HepG2 (cell line): ENCODE measurements around the gene ADH1B. TPM values are rescaled to one million over a fixed set of nuclear protein-coding genes. Genes with fewer than 3 reads are reported as not detected.

Source experiments
- ATAC-seq: fragments of 200-7000 bp; cut with Tn5 transposase; 3 replicates; pipeline ENCODE4 v1.9.1; 2020; ENCODE audit warnings: mild to moderate bottlenecking, moderate library complexity
- BruUV-seq: library from RNA; stranded (reverse); fragments of 400-500 nt; replicated peaks from 2 replicates; lab custom pipeline; 2021; lab: Mats Ljungman, UMichigan
- CTCF ChIA-PET: fragments of 300-600 bp; formaldehyde crosslinking; extraction: SDS; loops from one replicate; lab custom pipeline; 2021; ENCODE audit warnings: low total read pairs, inconsistent platforms, low intra/inter-chr PET ratio; lab: Yijun Ruan, JAX
- POLR2A ChIA-PET: fragments of 350-600 bp; sonication (Branson Sonifier 250); formaldehyde crosslinking; loops from one replicate; lab custom pipeline; 2020; ENCODE audit warnings: antibody characterized with exemption, inconsistent platforms; lab: Yijun Ruan, JAX
- DNase-seq: peaks from one replicate; pipeline ENCODE4 v3.0.0-alpha.2; 2015; ENCODE audit warnings: low spot score
- FAIRE-seq: peaks from 3 replicates; lab custom pipeline; 2011; peaks lifted over from hg19 to GRCh38; lab: Jason Lieb, UNC
- H2AFZ ChIP-seq: one replicate; pipeline ENCODE4 v1.6.1; 2011; ENCODE audit warnings: low read length, inconsistent platforms
- H3K27ac ChIP-seq: fragments of 300-600 bp; 3 replicates; pipeline ENCODE4 v1.8.0; 2011; ENCODE audit warnings: mixed run types, mild to moderate bottlenecking, mixed read lengths, low read length, inconsistent platforms; ENCODE audit not compliant: insufficient read depth; ENCODE audit errors: extremely low read length
- H3K27me3 ChIP-seq, 2 experiments: fragments of 200-600 bp in 1 of 2; 2 replicates in 1 of 2; 3 replicates in 1 of 2; pipeline versions ENCODE4 v1.6.0 to v1.8.0; 2011; ENCODE audit warnings: low read length in 2 of 2, mild to moderate bottlenecking in 2 of 2, moderate library complexity in 2 of 2, inconsistent platforms in 1 of 2; ENCODE audit not compliant: insufficient read depth in 2 of 2, control insufficient read depth in 1 of 2
- H3K36me3 ChIP-seq, 2 experiments: fragments of 200-600 bp in 1 of 2; replicated peaks in 1 of 2; 2 replicates in 1 of 2; 3 replicates in 1 of 2; pipeline versions ENCODE4 v1.5.1 to v1.8.0; 2011; ENCODE audit warnings: low read length in 2 of 2, inconsistent platforms in 1 of 2; ENCODE audit not compliant: insufficient read depth in 2 of 2, control insufficient read depth in 1 of 2
- H3K4me1 ChIP-seq: 2 replicates; pipeline ENCODE4 v1.5.1; 2012; ENCODE audit warnings: low read length, inconsistent platforms; ENCODE audit not compliant: insufficient read depth
- H3K4me2 ChIP-seq: 2 replicates; pipeline ENCODE4 v1.6.0; 2011; ENCODE audit warnings: low read depth, low read length, inconsistent platforms
- H3K4me3 ChIP-seq, 3 experiments: fragments of 200-600 bp in 1 of 3; sonication (generic), shearing (Covaris generic) in 1 of 3; replicated peaks in 1 of 3; 2 replicates each; pipeline ENCODE4 v1.5.1; 2011 to 2016; ENCODE audit warnings: low read length in 3 of 3, inconsistent platforms in 2 of 3, low read depth in 2 of 3, mild to moderate bottlenecking in 2 of 3, control low read depth in 1 of 3, mixed read lengths in 1 of 3; ENCODE audit not compliant: insufficient read depth in 1 of 3
- H3K79me2 ChIP-seq: one replicate; pipeline ENCODE4 v1.6.1; 2011; ENCODE audit warnings: low read length, inconsistent platforms; ENCODE audit not compliant: insufficient read depth
- H3K9ac ChIP-seq: 2 replicates; pipeline ENCODE4 v1.6.0; 2011; ENCODE audit warnings: mild to moderate bottlenecking, low read depth, low read length, inconsistent platforms; ENCODE audit not compliant: insufficient read depth
- H3K9me3 ChIP-seq: 2 replicates; pipeline ENCODE4 v1.5.1; 2012; ENCODE audit warnings: mild to moderate bottlenecking, low read length
- H4K20me1 ChIP-seq: 2 replicates; pipeline ENCODE4 v1.6.0; 2011; ENCODE audit warnings: inconsistent platforms, mild to moderate bottlenecking, low read length, moderate library complexity; ENCODE audit not compliant: insufficient read depth
- ADNP ChIP-seq: sonication (generic); formaldehyde crosslinking; IDR thresholded peaks from 2 replicates; pipeline ENCODE4 v1.4.0; 2020; ENCODE audit warnings: missing genetic modification reagents
- ARNT ChIP-seq: fragments of 450-650 bp; IDR thresholded peaks from 2 replicates; pipeline ENCODE4 v1.6.1; 2017
- CEBPG ChIP-seq: IDR thresholded peaks from 2 replicates; pipeline ENCODE4 v1.6.1; 2016
- ETV5 ChIP-seq: IDR thresholded peaks from 2 replicates; pipeline ENCODE4 v1.6.1; 2018; ENCODE audit warnings: missing biosample characterization, missing genetic modification reagents, inconsistent platforms, borderline replicate concordance
- HOXD1 ChIP-seq: sonication (generic); formaldehyde crosslinking; IDR thresholded peaks from 2 replicates; pipeline ENCODE4 v1.5.0; 2020; ENCODE audit warnings: missing genetic modification reagents
- MIER3 ChIP-seq: IDR thresholded peaks from 2 replicates; pipeline ENCODE4 v1.6.1; 2016; ENCODE audit warnings: missing compliant biosample characterization, borderline replicate concordance
- MTA1 ChIP-seq: sonication (generic); formaldehyde crosslinking; IDR thresholded peaks from 2 replicates; pipeline ENCODE4 v1.4.0; 2020; ENCODE audit warnings: missing genetic modification reagents, mild to moderate bottlenecking, borderline replicate concordance
- NBN ChIP-seq: fragments of 450-650 bp; conservative IDR thresholded peaks from 2 replicates; pipeline ENCODE4 v1.6.1; 2017
- NR1H2 ChIP-seq: sonication (generic); formaldehyde crosslinking; IDR thresholded peaks from 2 replicates; pipeline ENCODE4 v1.8.1; 2022; ENCODE audit warnings: low read depth, missing genetic modification reagents, borderline replicate concordance
- SP1 ChIP-seq, 2 experiments: fragments of 450-650 bp in 1 of 2; sonication (generic) in 1 of 2; formaldehyde crosslinking in 1 of 2; IDR thresholded peaks; 2 replicates each; pipeline versions ENCODE4 v1.4.0 to v1.6.1; 2016 to 2020; ENCODE audit warnings: missing genetic modification reagents in 1 of 2
- TCF7L2 ChIP-seq: IDR thresholded peaks from 2 replicates; pipeline ENCODE4 v1.6.1; 2011; ENCODE audit warnings: mild to moderate bottlenecking, low read depth, low read length, moderate library complexity
- ZNF225 ChIP-seq: sonication (generic); formaldehyde crosslinking; IDR thresholded peaks from 2 replicates; pipeline ENCODE4 v1.4.0; 2020; ENCODE audit warnings: mild to moderate bottlenecking, missing genetic modification reagents
- ZNF256 ChIP-seq: sonication (generic); formaldehyde crosslinking; conservative IDR thresholded peaks from 2 replicates; pipeline ENCODE4 v1.4.0; 2020; ENCODE audit warnings: missing genetic modification reagents
- ZNF30 ChIP-seq: sonication (generic); formaldehyde crosslinking; IDR thresholded peaks from 2 replicates; pipeline ENCODE4 v1.5.0; 2020; ENCODE audit warnings: mild to moderate bottlenecking, missing genetic modification reagents
- ZNF484 ChIP-seq: sonication (generic); formaldehyde crosslinking; IDR thresholded peaks from 2 replicates; pipeline ENCODE4 v1.5.1; 2020; ENCODE audit warnings: mild to moderate bottlenecking, low read depth, missing genetic modification reagents, borderline replicate concordance
- ZNF616 ChIP-seq: sonication (generic); formaldehyde crosslinking; IDR thresholded peaks from 2 replicates; pipeline ENCODE4 v1.5.0; 2020; ENCODE audit warnings: low read depth, mild to moderate bottlenecking, missing genetic modification reagents
- ZSCAN30 ChIP-seq: sonication (generic); formaldehyde crosslinking; IDR thresholded peaks from 2 replicates; pipeline ENCODE4 v1.5.0; 2020; ENCODE audit warnings: mild to moderate bottlenecking, missing genetic modification reagents
- WGBS: methylation state at CpG from one replicate; pipeline ENCODE4 v1.1.6; 2017; ENCODE audit warnings: low lambda C conversion rate; 5-methylcytosine and 5-hydroxymethylcytosine counted together
- in situ Hi-C: cut with HindIII; loops from 2 replicates; pipeline ENCODE4 v1.10.0; 2017; ENCODE audit warnings: low pct_unique_long_range_greater_than_20kb; ENCODE audit not compliant: extremely low pct_ligation_motif_present
- intact Hi-C: fragments of 100-400 bp; cut with micrococcal nuclease; formaldehyde crosslinking; loops from one replicate; pipeline ENCODE4 v1.10.0; 2022; ENCODE audit not compliant: unreplicated experiment
- polyA plus RNA-seq, 8 experiments: library from polyadenylated mRNA; depleted of rRNA in 3 of 8; stranded (reverse) in 7 of 8; unstranded in 1 of 8; fragments of >200 nt; fragmentation: Illumina TruSeq in 4 of 8; extraction: Trizol in 4 of 8; gene quantifications; 2 replicates each; pipeline versions ENCODE4 v1.2.1 to v1.2.3, GENCODE V29; 2011 to 2016; ENCODE audit warnings: low read depth in 4 of 8, missing spikeins in 1 of 8, mixed read lengths in 1 of 8; ENCODE audit not compliant: insufficient read depth in 1 of 8
- total RNA-seq, 5 experiments: library from RNA; depleted of rRNA; stranded (reverse); fragments of >200 nt; fragmentation: Illumina TruSeq; extraction: Trizol; gene quantifications; 2 replicates each; pipeline ENCODE4 v1.2.3, GENCODE V29; 2016; ENCODE audit warnings: low read depth in 1 of 5
- TF ChIP-seq, protein P1 (sequence below): sonication (generic); formaldehyde crosslinking; IDR thresholded peaks from 2 replicates; pipeline ENCODE4 v1.4.0; 2020; ENCODE audit warnings: mild to moderate bottlenecking, missing genetic modification reagents
- TF ChIP-seq, protein P2 (sequence below): sonication (generic); formaldehyde crosslinking; IDR thresholded peaks from 2 replicates; pipeline ENCODE4 v1.4.0; 2020; ENCODE audit warnings: mild to moderate bottlenecking, missing genetic modification reagents
- TF ChIP-seq, protein P3 (sequence below): sonication (generic); formaldehyde crosslinking; IDR thresholded peaks from 2 replicates; pipeline ENCODE4 v1.9.0; 2021; ENCODE audit warnings: missing genetic modification reagents, borderline replicate concordance

The ADH1B gene
- total and polyA plus RNA-seq, 2 of the 13 experiments (the other 11 are each of a cell fraction or from before 2014, with no cell fraction given), result 0.05 to 0.40 TPM

DNA sequence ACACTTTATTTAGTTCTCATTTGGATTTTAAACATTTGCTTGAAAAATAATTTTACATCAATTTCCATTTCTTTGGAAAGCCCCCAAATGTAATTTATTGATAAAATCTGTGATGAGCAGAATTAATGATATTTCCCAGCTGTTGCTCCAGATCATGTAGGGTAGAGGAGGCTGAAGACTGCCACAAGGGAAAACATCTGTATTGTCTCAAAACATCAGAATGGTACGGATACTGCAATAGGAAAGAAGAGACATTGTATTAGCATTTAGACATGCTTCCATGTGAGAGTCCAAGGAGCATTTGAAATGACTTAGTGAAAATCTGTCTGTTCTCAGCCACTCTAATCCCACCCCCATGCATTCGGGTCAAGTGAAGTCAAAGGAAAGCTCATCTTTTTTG is 44.8 kb downstream of the ADH1B start:
- no peaks in the 10 kb centered on the region for H3K79me2 ChIP-seq
- no peak overlapping the region for H3K9ac ChIP-seq
- no peaks in the 10 kb centered on the region for H3K36me3 ChIP-seq
- ChIA-PET CTCF (no interaction called here), POLR2A (no interaction called here)
- WGBS, result 93% methylated on average over 2 of the region's 2 CpGs
- H4K20me1 ChIP-seq, result no peaks in the 10 kb centered on the region
- H3K4me1 ChIP-seq, result no peaks in the 10 kb centered on the region
- ATAC-seq, result no peak
- intact Hi-C loops (no loop called here), in situ Hi-C loops (no loop called here)
- H3K27me3 ChIP-seq, result no peaks in the 10 kb centered on the region
- H3K4me2 ChIP-seq, result no peak overlapping the region
- H3K27ac ChIP-seq, result no peak overlapping the region
- no peak for FAIRE-seq
- BruUV-seq, result no TSS peak
- no peaks in the 10 kb centered on the region for H3K9me3 ChIP-seq
- H3K4me3 ChIP-seq, result no peak overlapping the region
- no peak overlapping the region for H2AFZ ChIP-seq
- TF ChIP-seq ZSCAN30 (CRISPR knock-in tag) (no peak), ETV5 (CRISPR knock-in tag) (no peak), MIER3 (CRISPR knock-in tag) (no peak), ZNF256 (CRISPR knock-in tag) (no peak), ZNF30 (CRISPR knock-in tag) (no peak), NBN (no peak), NR1H2 (no peak), ARNT (no peak), CEBPG (CRISPR knock-in tag) (no peak), MTA1 (no peak), TCF7L2 (no peak), ZNF484 (no peak), ZNF225 (CRISPR knock-in tag) (no peak), SP1 (IDR thresholded peaks at IDR 0.05) (no peak), SP1 (CRISPR knock-in tag; IDR thresholded peaks at IDR 0.05) (no peak), ZNF616 (CRISPR knock-in tag) (no peak), ADNP (CRISPR knock-in tag) (no peak), HOXD1 (no peak)
- TF ChIP-seq, protein P1, sequence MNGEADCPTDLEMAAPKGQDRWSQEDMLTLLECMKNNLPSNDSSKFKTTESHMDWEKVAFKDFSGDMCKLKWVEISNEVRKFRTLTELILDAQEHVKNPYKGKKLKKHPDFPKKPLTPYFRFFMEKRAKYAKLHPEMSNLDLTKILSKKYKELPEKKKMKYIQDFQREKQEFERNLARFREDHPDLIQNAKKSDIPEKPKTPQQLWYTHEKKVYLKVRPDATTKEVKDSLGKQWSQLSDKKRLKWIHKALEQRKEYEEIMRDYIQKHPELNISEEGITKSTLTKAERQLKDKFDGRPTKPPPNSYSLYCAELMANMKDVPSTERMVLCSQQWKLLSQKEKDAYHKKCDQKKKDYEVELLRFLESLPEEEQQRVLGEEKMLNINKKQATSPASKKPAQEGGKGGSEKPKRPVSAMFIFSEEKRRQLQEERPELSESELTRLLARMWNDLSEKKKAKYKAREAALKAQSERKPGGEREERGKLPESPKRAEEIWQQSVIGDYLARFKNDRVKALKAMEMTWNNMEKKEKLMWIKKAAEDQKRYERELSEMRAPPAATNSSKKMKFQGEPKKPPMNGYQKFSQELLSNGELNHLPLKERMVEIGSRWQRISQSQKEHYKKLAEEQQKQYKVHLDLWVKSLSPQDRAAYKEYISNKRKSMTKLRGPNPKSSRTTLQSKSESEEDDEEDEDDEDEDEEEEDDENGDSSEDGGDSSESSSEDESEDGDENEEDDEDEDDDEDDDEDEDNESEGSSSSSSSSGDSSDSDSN, result no peak
- TF ChIP-seq, protein P2, sequence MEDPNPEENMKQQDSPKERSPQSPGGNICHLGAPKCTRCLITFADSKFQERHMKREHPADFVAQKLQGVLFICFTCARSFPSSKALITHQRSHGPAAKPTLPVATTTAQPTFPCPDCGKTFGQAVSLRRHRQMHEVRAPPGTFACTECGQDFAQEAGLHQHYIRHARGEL (CRISPR knock-in tag), result no peak
- TF ChIP-seq, protein P3, sequence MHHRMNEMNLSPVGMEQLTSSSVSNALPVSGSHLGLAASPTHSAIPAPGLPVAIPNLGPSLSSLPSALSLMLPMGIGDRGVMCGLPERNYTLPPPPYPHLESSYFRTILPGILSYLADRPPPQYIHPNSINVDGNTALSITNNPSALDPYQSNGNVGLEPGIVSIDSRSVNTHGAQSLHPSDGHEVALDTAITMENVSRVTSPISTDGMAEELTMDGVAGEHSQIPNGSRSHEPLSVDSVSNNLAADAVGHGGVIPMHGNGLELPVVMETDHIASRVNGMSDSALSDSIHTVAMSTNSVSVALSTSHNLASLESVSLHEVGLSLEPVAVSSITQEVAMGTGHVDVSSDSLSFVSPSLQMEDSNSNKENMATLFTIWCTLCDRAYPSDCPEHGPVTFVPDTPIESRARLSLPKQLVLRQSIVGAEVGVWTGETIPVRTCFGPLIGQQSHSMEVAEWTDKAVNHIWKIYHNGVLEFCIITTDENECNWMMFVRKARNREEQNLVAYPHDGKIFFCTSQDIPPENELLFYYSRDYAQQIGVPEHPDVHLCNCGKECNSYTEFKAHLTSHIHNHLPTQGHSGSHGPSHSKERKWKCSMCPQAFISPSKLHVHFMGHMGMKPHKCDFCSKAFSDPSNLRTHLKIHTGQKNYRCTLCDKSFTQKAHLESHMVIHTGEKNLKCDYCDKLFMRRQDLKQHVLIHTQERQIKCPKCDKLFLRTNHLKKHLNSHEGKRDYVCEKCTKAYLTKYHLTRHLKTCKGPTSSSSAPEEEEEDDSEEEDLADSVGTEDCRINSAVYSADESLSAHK (CRISPR knock-in tag), result no peak
- no peak for DNase-seq
